Bronchial epithelial cell (primary cell): ENCODE results near the gene LYPD4. TPM values are rescaled to one million over a fixed set of nuclear protein-coding genes. Genes with fewer than 3 reads are reported as not detected.

Source experiments
- DNase-seq: peaks from one replicate; pipeline ENCODE4 v3.0.0-alpha.2; 2010; ENCODE audit warnings: low read depth
- FAIRE-seq: peaks from 2 replicates; lab custom pipeline; 2011; peaks lifted over from hg19 to GRCh38; lab: Jason Lieb, UNC
- H3K27me3 ChIP-seq: 2 replicates; pipeline ENCODE4 v1.5.1; 2011; ENCODE audit warnings: low read length; ENCODE audit not compliant: control insufficient read depth, insufficient read depth
- H3K36me3 ChIP-seq: 2 replicates; pipeline ENCODE4 v1.5.1; 2011; ENCODE audit warnings: low read length; ENCODE audit not compliant: control insufficient read depth, insufficient read depth
- H3K4me3 ChIP-seq: 2 replicates; pipeline ENCODE4 v1.5.1; 2011; ENCODE audit warnings: mild to moderate bottlenecking, low read depth, low read length, control low read depth
- total RNA-seq: library from RNA; depleted of rRNA; stranded (reverse); fragments of >200 nt; gene quantifications from 2 replicates; pipeline ENCODE4 v1.2.1, GENCODE V29; 2014
- TF ChIP-seq, protein P1 (sequence below): IDR thresholded peaks from 2 replicates; pipeline ENCODE4 v1.5.1; 2011; ENCODE audit warnings: mild to moderate bottlenecking, moderate library complexity, low read length, control low read depth, inconsistent platforms; ENCODE audit not compliant: insufficient read depth, severe bottlenecking

Gene LYPD4
- total RNA-seq, 1 donor from 2014 or later: not detected

DNA sequence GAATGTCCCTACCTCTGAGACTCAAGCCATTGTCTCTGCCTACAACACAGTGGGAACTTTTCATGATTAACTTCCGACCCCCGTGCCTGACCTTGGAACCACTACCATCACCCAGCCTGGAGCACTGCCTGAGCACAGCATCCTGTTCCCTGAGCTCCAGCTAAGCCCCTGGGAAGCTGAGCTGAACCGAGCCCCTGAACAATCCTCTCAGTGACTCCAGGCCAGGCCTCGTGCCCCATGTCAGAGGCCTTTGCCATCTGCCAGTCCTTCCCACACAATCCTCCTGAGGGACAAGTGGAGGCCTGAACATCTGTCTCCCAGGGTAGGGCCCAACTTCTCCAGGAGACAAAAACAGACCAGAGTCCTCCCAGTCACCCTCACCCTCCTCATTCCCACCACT, 30.6 kb downstream of the LYPD4 start:
- DNase-seq (no peak), FAIRE-seq (peak; percentile 36)
- no peaks in the 10 kb centered on the region for H3K36me3 ChIP-seq
- no peaks in the 10 kb centered on the region for H3K27me3 ChIP-seq
- TF ChIP-seq, protein P1, sequence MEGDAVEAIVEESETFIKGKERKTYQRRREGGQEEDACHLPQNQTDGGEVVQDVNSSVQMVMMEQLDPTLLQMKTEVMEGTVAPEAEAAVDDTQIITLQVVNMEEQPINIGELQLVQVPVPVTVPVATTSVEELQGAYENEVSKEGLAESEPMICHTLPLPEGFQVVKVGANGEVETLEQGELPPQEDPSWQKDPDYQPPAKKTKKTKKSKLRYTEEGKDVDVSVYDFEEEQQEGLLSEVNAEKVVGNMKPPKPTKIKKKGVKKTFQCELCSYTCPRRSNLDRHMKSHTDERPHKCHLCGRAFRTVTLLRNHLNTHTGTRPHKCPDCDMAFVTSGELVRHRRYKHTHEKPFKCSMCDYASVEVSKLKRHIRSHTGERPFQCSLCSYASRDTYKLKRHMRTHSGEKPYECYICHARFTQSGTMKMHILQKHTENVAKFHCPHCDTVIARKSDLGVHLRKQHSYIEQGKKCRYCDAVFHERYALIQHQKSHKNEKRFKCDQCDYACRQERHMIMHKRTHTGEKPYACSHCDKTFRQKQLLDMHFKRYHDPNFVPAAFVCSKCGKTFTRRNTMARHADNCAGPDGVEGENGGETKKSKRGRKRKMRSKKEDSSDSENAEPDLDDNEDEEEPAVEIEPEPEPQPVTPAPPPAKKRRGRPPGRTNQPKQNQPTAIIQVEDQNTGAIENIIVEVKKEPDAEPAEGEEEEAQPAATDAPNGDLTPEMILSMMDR: no peak
- H3K4me3 ChIP-seq: no peak overlapping the region

DNA sequence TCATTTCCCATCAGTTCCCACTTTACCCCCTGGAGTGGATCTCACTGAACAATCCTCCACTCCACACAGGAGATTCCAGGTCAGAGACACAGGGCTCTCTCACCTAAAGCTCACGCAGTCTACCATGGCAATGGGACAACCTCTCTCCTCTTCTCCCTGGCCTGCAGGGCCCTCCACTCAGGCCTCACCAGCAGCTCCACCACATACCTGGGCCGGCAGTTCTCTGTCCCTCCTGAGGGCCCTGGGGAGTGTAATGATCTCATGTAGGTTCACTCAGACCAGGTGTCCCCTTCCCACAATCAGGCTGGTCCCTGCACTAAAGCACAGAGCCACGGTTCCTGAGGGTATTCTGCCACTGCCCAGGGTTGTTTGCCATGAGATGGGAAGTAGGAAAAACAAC, 32.5 kb downstream of the LYPD4 start:
- TF ChIP-seq, protein P1: no peak
- H3K36me3 ChIP-seq: no peaks in the 10 kb centered on the region
- FAIRE-seq: peak; percentile 64
- DNase-seq: no peak
- no peak overlapping the region for H3K4me3 ChIP-seq
- no peaks in the 10 kb centered on the region for H3K27me3 ChIP-seq

DNA sequence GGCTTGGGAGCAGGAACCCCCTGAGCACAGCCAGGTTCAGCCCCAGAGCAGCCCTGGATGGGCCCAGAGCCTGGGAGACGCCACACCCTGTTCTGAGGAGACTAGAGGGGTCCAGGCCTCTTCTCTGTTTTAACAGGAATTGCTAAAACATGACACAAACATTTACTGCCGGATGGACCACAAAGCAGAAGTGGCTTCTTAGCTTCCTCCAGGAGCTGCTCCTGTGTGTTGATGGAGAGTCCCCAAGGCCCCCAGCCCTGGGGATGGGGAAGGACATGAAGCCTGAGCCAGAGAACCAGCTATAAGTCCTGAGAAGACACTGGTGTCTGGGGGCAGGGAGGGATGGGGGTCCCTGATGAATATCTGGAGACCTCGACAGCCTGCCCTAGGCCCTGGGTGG, 33.4 kb downstream of the LYPD4 start:
- TF ChIP-seq, protein P1: no peak

DNA sequence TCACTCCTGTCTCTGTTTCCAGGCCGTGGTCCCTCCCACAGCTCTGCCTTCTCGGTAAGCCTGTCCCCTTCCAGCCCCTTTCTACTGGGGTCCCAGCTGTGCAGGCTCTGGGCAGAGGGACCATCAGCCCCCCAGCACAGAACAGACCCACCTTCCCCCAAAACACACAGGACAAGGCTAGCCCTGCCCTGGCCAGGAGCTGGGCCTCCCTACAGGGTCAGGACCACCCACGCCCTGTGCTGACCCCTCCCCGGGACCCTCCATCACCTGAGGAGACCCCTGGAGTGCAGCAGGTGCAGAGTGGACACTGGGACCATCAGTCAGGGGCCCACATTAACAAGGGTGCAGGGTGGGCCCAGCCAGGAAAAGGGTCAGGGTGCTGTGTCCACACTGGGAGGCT, 34.2 kb downstream of the LYPD4 start:
- TF ChIP-seq, protein P1: no peak
- H3K4me3 ChIP-seq: no peak overlapping the region
- H3K27me3 ChIP-seq: no peaks in the 10 kb centered on the region
- FAIRE-seq (no peak), DNase-seq (no peak)
- no peaks in the 10 kb centered on the region for H3K36me3 ChIP-seq

More for the DNA sequence above, 33.4 kb downstream of the LYPD4 start:
- Histone ChIP-seq H3K27me3 (no peaks in the 10 kb centered on the region), H3K36me3 (no peaks in the 10 kb centered on the region), H3K4me3 (no peak overlapping the region)
- DNase-seq (no peak), FAIRE-seq (no peak)

DNA sequence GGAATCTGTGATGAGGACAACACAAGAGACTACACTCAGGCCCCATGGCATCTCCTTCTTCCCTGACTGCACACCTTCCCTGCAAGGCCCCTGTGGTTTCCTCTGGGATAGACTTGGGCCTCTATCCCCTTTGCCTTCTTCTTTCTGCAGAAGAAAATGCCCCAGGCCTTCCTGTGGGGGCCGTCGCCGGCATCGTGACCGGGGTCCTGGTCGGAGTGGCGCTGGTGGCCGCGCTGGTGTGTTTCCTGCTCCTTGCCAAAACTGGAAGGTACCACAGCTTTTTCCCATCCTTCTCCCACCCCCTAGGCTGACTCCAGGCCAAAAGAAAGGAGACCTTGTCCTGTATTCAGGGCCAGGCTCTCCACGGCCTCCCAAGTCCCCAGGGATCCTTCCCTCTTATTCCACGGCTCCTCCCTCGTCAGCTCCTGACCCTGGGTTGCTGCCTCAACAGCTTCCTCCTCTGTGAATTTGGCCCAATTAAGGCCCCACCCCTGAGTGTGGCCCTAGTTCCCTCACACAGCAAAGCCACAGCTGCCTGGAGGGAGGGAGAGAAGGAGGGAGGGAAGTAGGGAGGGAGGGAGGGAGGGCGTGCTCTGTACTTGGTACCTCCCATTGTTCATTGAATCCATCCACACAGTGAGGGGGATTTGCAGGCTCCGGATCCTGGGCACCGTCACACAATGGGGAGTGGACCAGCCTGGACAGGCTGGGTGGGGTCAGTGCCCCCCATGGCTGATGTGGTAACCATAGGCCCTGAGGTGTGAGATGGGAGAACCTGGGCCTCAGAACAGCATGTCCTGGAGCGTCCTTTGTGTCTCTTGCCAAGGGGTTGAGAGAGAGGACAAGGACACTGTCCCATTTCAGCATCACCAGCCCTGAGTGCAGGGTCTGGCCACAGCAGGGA, 35.6 kb downstream of the LYPD4 start:
- FAIRE-seq (no peak), DNase-seq (no peak)
- TF ChIP-seq, protein P1: no peak
- H3K36me3 ChIP-seq: no peaks in the 10 kb centered on the region
- H3K27me3 ChIP-seq: no peaks in the 10 kb centered on the region
- no peak overlapping the region for H3K4me3 ChIP-seq
